ENCODE data around the gene ACTA2.

ACTA2 gene

GRCh38 chr10:88952647-88953111 is at the start of gene ACTA2:
TSS of gene ACTA2 (minus strand) at chr10:88952773. CDS start at chr10:88948930, 3,843 bp downstream.
- DNase-seq, result no peak

DNA sequence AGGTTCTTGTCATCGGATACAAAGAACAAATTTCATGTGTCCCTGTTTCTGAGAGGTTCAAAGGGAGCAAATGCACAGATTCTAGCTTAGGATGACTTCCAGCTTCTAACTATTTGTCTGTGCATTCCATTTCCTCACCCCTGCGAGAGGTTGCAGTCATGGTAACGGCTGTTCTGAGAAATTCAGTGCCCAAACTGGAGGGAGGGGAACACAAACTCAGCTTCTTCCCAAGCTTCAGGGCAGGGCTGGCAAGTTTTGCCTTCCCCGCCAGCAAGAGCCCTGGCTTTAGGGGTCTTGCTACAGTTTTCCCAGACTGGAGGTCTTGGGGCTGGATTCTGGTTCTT is 49.1 kb upstream of the ACTA2 start:
- no peak for DNase-seq

- no peak for DNase-seq
These were observed 48.6 kb upstream of the ACTA2 start for GRCh38 chr10:89001024-89001728.

- DNase-seq, result no peak
These were observed 47.1 kb upstream of the ACTA2 start for GRCh38 chr10:88999625-89000024.

DNA sequence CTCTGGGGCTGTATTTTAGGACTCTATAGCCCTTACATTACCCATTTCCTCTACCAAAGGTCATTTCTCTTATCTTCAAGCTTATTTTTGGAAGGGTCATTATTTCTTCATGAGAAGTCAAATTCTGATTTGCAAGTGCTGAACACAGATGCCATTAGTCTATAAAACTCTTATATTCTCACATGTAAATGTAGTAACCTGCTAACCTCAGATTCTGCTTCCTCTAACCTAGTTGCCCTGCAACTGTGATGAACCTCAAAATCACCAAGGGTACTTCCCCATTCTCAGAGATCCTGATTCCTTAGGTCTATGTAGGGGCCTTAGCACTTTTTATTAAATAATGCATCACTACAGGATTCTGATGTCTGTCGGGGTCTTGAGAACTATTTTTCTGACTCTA is 44.4 kb upstream of the ACTA2 start:
- peak; percentile 38 for DNase-seq

GRCh38 chr10:88995156-88995876 is 42.7 kb upstream of the ACTA2 start:
- no peak for DNase-seq

GRCh38 chr10:88994019-88994418 is 41.4 kb upstream of the ACTA2 start:
- DNase-seq, result no peak

DNA sequence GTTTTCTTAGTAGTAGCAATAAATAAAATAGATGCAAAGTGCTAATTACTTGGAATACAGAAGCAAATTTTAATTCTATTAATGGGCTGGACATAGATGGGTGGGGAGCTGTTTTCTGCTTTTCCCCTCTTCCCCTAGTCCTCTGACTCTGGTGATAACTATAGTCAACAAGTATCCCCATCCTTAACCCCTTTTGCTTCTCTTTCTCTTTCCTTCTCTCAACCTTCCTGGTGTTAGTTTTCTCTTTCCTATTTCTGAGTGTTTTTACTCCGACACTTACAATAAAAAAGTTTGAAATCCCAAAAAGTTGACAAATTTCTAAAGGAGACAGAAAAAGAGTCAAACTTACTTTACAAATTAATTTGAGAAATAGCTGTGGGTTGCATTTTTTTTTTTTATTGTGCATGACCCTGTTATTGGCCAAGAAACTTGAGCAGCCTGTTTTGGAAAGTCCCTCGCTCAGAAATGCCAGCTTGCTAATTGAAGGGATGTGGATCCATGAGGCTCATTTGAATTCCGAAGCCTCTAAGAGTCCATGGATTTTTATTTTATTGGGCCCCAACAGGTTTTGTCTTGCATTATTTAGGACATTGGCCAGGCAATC is 40.5 kb upstream of the ACTA2 start:
- no peak for DNase-seq

DNA sequence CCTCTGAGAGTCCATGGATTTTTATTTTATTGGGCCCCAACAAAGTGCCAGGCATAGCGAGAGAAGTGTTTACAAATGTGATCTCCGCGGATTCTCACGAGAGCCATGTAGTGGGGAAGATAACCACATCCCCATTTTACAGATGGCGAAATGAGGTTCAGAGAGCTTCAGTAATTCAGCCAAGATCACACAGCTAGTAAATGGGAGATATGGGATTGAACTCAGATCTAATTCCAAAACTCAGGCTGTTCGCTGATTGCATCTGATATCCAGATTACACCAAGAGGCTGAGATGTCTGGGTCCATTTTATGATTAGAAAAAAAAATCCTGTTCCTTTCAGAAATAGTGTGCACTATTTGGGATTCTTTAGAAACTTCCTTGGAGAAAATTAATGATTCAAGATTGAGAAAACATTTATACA is 39.3 kb upstream of the ACTA2 start:
- no peak for DNase-seq

DNA sequence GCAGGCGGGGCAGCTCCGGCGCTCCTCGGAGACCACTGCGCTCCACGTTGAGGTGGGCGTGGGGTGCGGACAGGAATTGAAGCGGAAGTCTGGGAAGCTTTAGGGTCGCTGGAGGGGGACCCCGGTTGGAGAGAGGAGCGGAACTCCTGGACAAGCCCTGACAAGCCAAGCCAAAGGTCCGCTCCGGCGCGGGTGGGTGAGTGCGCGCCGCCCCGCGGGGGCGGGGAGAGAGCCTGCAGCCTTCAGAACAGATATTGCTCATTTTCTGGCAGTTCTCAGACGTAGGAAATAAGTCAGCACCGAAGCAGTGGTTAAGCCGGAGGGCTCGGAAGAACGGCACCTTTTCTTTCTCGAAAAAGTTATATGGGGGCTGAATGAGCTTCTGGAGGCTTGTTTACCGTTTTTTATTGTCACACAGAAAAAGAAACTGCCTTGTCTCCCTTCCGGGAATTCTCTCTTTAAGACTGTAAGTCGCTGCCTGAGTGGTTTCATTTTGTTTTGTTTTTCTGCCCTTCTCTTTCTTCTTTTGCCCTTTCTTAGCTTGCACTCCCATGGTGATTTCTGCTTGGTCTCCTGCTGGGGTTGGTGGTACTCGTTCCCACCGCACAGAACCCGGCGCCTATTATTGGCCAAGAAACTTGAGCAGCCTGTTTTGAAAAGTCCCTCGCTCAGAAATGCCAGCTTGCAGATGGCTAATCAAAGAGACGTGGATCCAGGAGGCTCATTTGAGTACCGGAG is 38.8 kb upstream of the ACTA2 start:
- DNase-seq, result peak; percentile 59

GRCh38 chr10:88990384-88991160 is 38.0 kb upstream of the ACTA2 start, which contains the start of gene FAS:
TSS of gene FAS (plus strand) at chr10:88990798. CDS start at chr10:88990877, 79 bp downstream.
- DNase-seq, result peak; percentile 75

GRCh38 chr10:88989824-88990383 is 37.3 kb upstream of the ACTA2 start:
- DNase-seq, result no peak

DNA sequence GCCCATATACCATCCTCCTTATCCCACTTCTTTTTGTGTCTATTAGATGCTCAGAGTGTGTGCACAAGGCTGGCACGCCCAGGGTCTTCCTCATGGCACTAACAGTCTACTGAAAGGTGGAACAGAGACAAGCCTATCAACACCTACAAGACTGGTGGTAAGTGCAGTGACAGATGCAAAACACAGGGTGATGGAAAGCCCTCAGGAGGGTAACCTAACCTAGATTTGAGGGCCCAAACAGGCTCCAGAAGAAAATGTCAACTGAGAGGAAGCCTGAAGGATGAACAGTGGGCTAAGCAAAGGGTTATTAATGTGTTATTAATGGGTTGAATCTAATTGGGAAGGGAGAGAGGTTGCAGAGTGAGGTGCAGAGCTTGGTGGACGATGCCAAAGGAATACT is 36.9 kb upstream of the ACTA2 start:
- DNase-seq, result no peak

GRCh38 chr10:88987840-88988239 is 35.3 kb upstream of the ACTA2 start:
- DNase-seq, result no peak

- peak; percentile 14 for DNase-seq
These were observed 34.7 kb upstream of the ACTA2 start for GRCh38 chr10:88987243-88987725.

DNA sequence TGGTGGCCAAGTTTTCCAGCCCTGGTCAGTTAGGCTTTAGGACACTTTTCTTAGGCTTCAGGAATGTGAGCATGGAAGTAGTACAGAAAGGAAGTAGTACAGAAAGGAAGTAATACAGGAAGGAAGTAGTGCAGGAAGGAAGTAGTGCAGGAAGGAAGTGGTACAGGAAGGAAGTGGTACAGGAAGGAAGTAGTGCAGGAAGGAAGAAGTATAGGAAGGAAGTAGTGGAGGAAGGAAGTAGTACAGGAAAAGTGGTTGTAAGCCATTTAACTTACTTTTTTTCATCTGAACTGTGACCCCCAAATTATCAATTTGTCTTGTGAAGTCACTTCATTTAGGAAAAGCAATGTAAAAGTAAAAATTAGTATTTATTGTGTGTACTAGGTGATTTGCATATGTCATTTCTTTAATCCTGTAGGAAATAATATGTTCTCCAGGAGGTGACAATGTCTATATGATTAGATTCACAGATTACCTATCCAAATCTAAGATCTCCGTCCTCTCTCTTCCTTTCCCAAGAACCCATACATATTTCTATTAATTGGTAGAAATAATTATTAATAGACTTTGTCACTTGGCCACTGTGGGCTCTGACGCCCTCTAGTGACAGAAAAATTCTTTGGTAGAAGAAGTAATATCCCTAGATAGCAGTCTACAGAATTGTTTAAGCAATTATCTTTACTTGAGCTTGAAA is 34.1 kb upstream of the ACTA2 start:
- no peak for DNase-seq

- DNase-seq, result no peak
These were observed 32.0 kb upstream of the ACTA2 start for GRCh38 chr10:88984525-88984924.

DNA sequence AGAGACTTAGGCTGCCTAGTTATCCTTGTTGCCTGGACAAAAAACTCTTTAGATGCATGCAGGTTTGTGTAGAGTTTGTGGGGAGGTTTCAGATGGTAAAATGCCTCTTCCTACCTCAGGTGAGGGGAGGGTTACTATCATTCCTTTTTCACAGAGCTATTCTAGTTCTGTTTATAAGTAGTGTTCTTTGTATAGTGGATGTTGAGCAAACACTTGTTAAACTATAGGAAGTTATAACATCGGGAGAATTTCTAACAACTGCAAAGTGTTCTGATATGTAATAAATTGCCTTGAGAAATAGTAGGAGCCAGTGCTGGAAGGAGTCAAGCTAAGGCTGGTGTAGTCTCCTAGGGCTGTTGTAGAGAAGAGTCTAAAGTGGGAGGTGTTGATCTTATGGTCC is 31.4 kb upstream of the ACTA2 start:
- DNase-seq, result no peak

DNA sequence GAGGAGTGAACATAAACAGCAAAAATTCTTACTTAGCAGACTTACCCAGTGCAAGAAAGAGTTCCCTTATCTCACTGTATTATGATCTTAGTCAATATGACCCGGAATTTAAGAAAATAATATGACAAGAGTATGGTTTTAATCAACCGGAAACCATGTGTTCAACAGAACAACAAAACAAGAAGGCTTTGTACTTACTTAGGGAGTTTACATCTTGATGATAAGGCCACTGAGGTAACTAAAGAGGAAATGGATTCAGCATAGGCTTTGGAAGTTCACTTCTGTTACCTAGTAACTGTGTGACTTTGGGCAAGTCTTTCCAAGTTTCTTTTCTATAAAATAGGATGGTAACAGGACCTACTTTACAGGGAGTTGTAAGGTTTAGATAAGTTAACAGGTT is 30.6 kb upstream of the ACTA2 start:
- DNase-seq, result no peak

GRCh38 chr10:88982366-88982765 is 29.8 kb upstream of the ACTA2 start:
- DNase-seq, result no peak

GRCh38 chr10:88981435-88981834 is 28.9 kb upstream of the ACTA2 start:
- DNase-seq, result no peak
